Endometrial microvascular endothelial cells (primary cell): Measurements from ENCODE around the gene NINL. TPM values are rescaled to one million over a fixed set of nuclear protein-coding genes. Genes with fewer than 3 reads are reported as not detected.
"Not testable (repeated sequence)": the region's sequence is repeated elsewhere in the genome, so short reads cannot be mapped to it uniquely, and the experiment has no call there.

Experiments
- in situ Hi-C: cut with HindIII; loops from 2 replicates; pipeline ENCODE4 v1.10.0; 2017; ENCODE audit warnings: low sequenced_read_pairs, low pct_unique_long_range_greater_than_20kb; ENCODE audit errors: inconsistent ontology term
- total RNA-seq: library from RNA; depleted of rRNA; stranded (reverse); fragments of >200 nt; gene quantifications from one replicate; pipeline ENCODE4 v1.2.3, GENCODE V29; 2015; ENCODE audit errors: inconsistent ontology term

The NINL gene
- total RNA-seq, 1 donor from 2014 or later = 2.5 TPM

GRCh38 chr20:25511183-25511582 lies 74.1 kb downstream of the NINL start:
- in situ Hi-C loops = no loop called here

- in situ Hi-C loops = no loop called here
Measured at GRCh38 chr20:25510721-25511120, 74.6 kb downstream of the NINL start.

- in situ Hi-C loops = no loop called here
Measured at GRCh38 chr20:25510202-25510601, 75.1 kb downstream of the NINL start.

GRCh38 chr20:25509084-25509483 lies 76.2 kb downstream of the NINL start:
- in situ Hi-C loops = no loop called here

- in situ Hi-C loops = no loop called here
Measured at GRCh38 chr20:25508083-25508770, 77.1 kb downstream of the NINL start.

GRCh38 chr20:25507385-25508082 lies 77.8 kb downstream of the NINL start:
- in situ Hi-C loops = no loop called here

GRCh38 chr20:25504366-25505135 lies 80.8 kb downstream of the NINL start:
- in situ Hi-C loops = no loop called here

- in situ Hi-C loops = no loop called here
Measured at GRCh38 chr20:25503936-25504335, 81.4 kb downstream of the NINL start.

GRCh38 chr20:25503051-25503639 lies 82.2 kb downstream of the NINL start:
- in situ Hi-C loops = not testable (repeated sequence)

- in situ Hi-C loops = no loop called here
Measured at GRCh38 chr20:25500880-25501351, 84.4 kb downstream of the NINL start.

- in situ Hi-C loops = no loop called here
Measured at GRCh38 chr20:25499855-25500434, 85.4 kb downstream of the NINL start.

GRCh38 chr20:25499031-25499430 lies 86.3 kb downstream of the NINL start:
- in situ Hi-C loops = no loop called here

GRCh38 chr20:25498280-25498606 lies 87.1 kb downstream of the NINL start:
- in situ Hi-C loops = no loop called here

- in situ Hi-C loops = no loop called here
Measured at GRCh38 chr20:25497586-25498279, 87.6 kb downstream of the NINL start.

- in situ Hi-C loops = no loop called here
Measured at GRCh38 chr20:25496968-25497401, 88.3 kb downstream of the NINL start.

GRCh38 chr20:25496165-25496967 lies 89.0 kb downstream of the NINL start:
- in situ Hi-C loops = no loop called here

GRCh38 chr20:25495189-25495824 lies 90.0 kb downstream of the NINL start:
- in situ Hi-C loops = no loop called here
